Measurements from ENCODE around the gene KRT4.

KRT4 gene

GRCh38 chr12:52778833-52779232 lies 35.1 kb downstream of the KRT4 start:
- no peak overlapping the region for H3K27ac ChIP-seq (ENCODE audit: low read depth, low read length)
- H3K9me3 ChIP-seq (ENCODE audit: control insufficient read depth, insufficient read depth, low read length), result no peaks in the 10 kb centered on the region
- no peaks in the 10 kb centered on the region for H3K4me1 ChIP-seq (ENCODE audit: control insufficient read depth, low read length)
- no peak overlapping the region for H3K4me3 ChIP-seq (ENCODE audit: low read length)
- H4K20me1 ChIP-seq (ENCODE audit: control insufficient read depth, insufficient read depth, low read depth, low read length), result no peaks in the 10 kb centered on the region
- no peaks in the 10 kb centered on the region for H3K79me2 ChIP-seq (ENCODE audit: control insufficient read depth, low read length)
- TF ChIP-seq, protein P1, sequence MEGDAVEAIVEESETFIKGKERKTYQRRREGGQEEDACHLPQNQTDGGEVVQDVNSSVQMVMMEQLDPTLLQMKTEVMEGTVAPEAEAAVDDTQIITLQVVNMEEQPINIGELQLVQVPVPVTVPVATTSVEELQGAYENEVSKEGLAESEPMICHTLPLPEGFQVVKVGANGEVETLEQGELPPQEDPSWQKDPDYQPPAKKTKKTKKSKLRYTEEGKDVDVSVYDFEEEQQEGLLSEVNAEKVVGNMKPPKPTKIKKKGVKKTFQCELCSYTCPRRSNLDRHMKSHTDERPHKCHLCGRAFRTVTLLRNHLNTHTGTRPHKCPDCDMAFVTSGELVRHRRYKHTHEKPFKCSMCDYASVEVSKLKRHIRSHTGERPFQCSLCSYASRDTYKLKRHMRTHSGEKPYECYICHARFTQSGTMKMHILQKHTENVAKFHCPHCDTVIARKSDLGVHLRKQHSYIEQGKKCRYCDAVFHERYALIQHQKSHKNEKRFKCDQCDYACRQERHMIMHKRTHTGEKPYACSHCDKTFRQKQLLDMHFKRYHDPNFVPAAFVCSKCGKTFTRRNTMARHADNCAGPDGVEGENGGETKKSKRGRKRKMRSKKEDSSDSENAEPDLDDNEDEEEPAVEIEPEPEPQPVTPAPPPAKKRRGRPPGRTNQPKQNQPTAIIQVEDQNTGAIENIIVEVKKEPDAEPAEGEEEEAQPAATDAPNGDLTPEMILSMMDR (IDR thresholded peaks at IDR 0.05; ENCODE audit: low read depth, low read length, poor library complexity, severe bottlenecking), result no peak
- no peak for TF ChIP-seq EZH2phosphoT487 (IDR thresholded peaks at IDR 0.05; ENCODE audit: borderline replicate concordance, low read length)
- H3F3A ChIP-seq (ENCODE audit: control insufficient read depth, insufficient read depth), result no peaks in the 10 kb centered on the region
- no peaks in the 10 kb centered on the region for H3K9me2 ChIP-seq (replicated peaks; ENCODE audit: control insufficient read depth, low read length)
- H3K4me2 ChIP-seq (ENCODE audit: low read length), result no peak overlapping the region
- H3K27me3 ChIP-seq (ENCODE audit: control insufficient read depth, low read length), result peaks cover 7% of the 10 kb centered on the region; the same call in 1 of the 2 replicates
- H3K36me3 ChIP-seq (ENCODE audit: control insufficient read depth, low read length), result no peaks in the 10 kb centered on the region

GRCh38 chr12:52777566-52777965 lies 36.4 kb downstream of the KRT4 start:
- no peaks in the 10 kb centered on the region for H3K4me1 ChIP-seq (ENCODE audit: control insufficient read depth, low read length)
- peaks cover 9% of the 10 kb centered on the region for H3K27me3 ChIP-seq (ENCODE audit: control insufficient read depth, low read length)
- H3K4me2 ChIP-seq (ENCODE audit: low read length), result no peak overlapping the region
- no peaks in the 10 kb centered on the region for H4K20me1 ChIP-seq (ENCODE audit: control insufficient read depth, insufficient read depth, low read depth, low read length)
- H3F3A ChIP-seq (ENCODE audit: control insufficient read depth, insufficient read depth), result no peaks in the 10 kb centered on the region
- no peak overlapping the region for H3K4me3 ChIP-seq (ENCODE audit: low read length)
- TF ChIP-seq, protein P1 (IDR thresholded peaks at IDR 0.05; ENCODE audit: low read depth, low read length, poor library complexity, severe bottlenecking), result no peak
- TF ChIP-seq EZH2phosphoT487 (IDR thresholded peaks at IDR 0.05; ENCODE audit: borderline replicate concordance, low read length), result no peak
- no peak overlapping the region for H3K27ac ChIP-seq (ENCODE audit: low read depth, low read length)
- no peaks in the 10 kb centered on the region for H3K36me3 ChIP-seq (ENCODE audit: control insufficient read depth, low read length)
- H3K9me3 ChIP-seq (ENCODE audit: control insufficient read depth, insufficient read depth, low read length), result no peaks in the 10 kb centered on the region
- H3K79me2 ChIP-seq (ENCODE audit: control insufficient read depth, low read length), result no peaks in the 10 kb centered on the region
- H3K9me2 ChIP-seq (replicated peaks; ENCODE audit: control insufficient read depth, low read length), result no peaks in the 10 kb centered on the region

DNA sequence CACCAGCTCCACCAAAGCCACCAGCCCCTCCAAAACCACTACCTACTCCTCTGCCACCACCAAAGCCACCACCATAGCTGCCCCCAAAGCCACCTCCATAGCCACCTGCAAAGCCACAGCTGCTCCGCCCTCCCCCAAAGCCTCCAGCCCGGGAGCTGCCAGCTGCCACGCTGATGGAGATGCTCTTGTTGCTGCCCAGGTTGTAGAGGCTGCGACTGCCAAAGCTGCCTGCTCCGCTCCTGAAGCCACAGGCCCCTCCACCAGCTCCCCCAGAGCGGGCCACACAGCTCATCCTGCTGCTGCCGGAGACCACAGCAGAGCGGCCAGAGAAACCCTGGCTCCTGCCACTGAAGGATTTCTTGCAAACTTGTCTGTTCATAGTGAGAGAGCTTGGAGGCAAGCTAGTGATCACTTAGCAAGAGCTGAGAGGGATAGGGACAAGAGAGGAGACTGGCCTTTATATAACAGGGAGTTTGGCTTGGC lies 37.0 kb downstream of the KRT4 start, which contains the start of gene KRT76:
Gene KRT76, minus strand, starts transcription at position 433 of the 483 bp plus-strand sequence. Its CDS starts 54 bp downstream, at position 379.
- Histone ChIP-seq H3K4me3 (ENCODE audit: low read length) (no peak within 1 kb of the TSS), H3K9me2 (replicated peaks; ENCODE audit: control insufficient read depth, low read length) (no peaks in the 10 kb centered on the region), H3K4me2 (ENCODE audit: low read length) (no peak within 1 kb of the TSS), H3K36me3 (ENCODE audit: control insufficient read depth, low read length) (no peaks in the 10 kb centered on the region), H3K79me2 (ENCODE audit: control insufficient read depth, low read length) (no peaks in the 10 kb centered on the region), H3K27ac (ENCODE audit: low read depth, low read length) (no peak within 1 kb of the TSS), H3K27me3 (ENCODE audit: control insufficient read depth, low read length) (peaks cover 13% of the 10 kb centered on the region), H3K4me1 (ENCODE audit: control insufficient read depth, low read length) (no peaks in the 10 kb centered on the region), H4K20me1 (ENCODE audit: control insufficient read depth, insufficient read depth, low read depth, low read length) (no peaks in the 10 kb centered on the region), H3F3A (ENCODE audit: control insufficient read depth, insufficient read depth) (no peaks in the 10 kb centered on the region), H3K9me3 (ENCODE audit: control insufficient read depth, insufficient read depth, low read length) (no peaks in the 10 kb centered on the region)
- no peak for TF ChIP-seq EZH2phosphoT487 (IDR thresholded peaks at IDR 0.05; ENCODE audit: borderline replicate concordance, low read length)
- TF ChIP-seq, protein P1 (IDR thresholded peaks at IDR 0.05; ENCODE audit: low read depth, low read length, poor library complexity, severe bottlenecking), result no peak
